HEK293 (cell line): ENCODE measurements around the gene RCAN2.

Experiments used
- TRIM28 ChIP-seq: IDR thresholded peaks from 2 replicates; pipeline ENCODE4 v1.6.1; 2011; ENCODE audit warnings: low read length, control low read depth, borderline replicate concordance
- YY1 ChIP-seq: fragments of 450-650 bp; formaldehyde crosslinking; IDR thresholded peaks from 2 replicates; pipeline ENCODE4 v1.5.1; 2018; ENCODE audit warnings: missing biosample characterization, missing genetic modification characterization
- ZBTB20 ChIP-seq: fragments of 450-650 bp; formaldehyde crosslinking; IDR thresholded peaks from 2 replicates; pipeline ENCODE4 v1.5.1; 2016; ENCODE audit warnings: missing biosample characterization, missing genetic modification characterization
- ZNF146 ChIP-seq: fragments of 450-650 bp; formaldehyde crosslinking; IDR thresholded peaks from 2 replicates; pipeline ENCODE4 v1.5.1; 2016; ENCODE audit warnings: missing biosample characterization, missing genetic modification characterization
- ZNF292 ChIP-seq: fragments of 450-650 bp; formaldehyde crosslinking; IDR thresholded peaks from 2 replicates; pipeline ENCODE4 v1.5.1; 2016; ENCODE audit warnings: low read depth, missing biosample characterization, missing genetic modification characterization, borderline replicate concordance
- ZNF426 ChIP-seq: fragments of 450-650 bp; formaldehyde crosslinking; IDR thresholded peaks from 2 replicates; pipeline ENCODE4 v1.5.1; 2017; ENCODE audit warnings: missing biosample characterization, missing genetic modification characterization, mild to moderate bottlenecking, inconsistent platforms, moderate library complexity
- ZNF776 ChIP-seq: fragments of 450-650 bp; formaldehyde crosslinking; IDR thresholded peaks from 2 replicates; pipeline ENCODE4 v1.5.0; 2017; ENCODE audit warnings: missing biosample characterization, missing genetic modification characterization, borderline replicate concordance
- ZNF785 ChIP-seq: fragments of 450-650 bp; formaldehyde crosslinking; IDR thresholded peaks from 2 replicates; pipeline ENCODE4 v1.5.1; 2016; ENCODE audit warnings: missing biosample characterization, missing genetic modification characterization
- ZNF830 ChIP-seq: fragments of 450-650 bp; IDR thresholded peaks from 2 replicates; pipeline ENCODE4 v1.5.0; 2018; ENCODE audit warnings: missing biosample characterization, missing genetic modification characterization, low read depth, mild to moderate bottlenecking, moderate library complexity
- TF ChIP-seq, protein P1 (sequence below): IDR thresholded peaks from 2 replicates; pipeline ENCODE4 v1.6.1; 2011; ENCODE audit warnings: mild to moderate bottlenecking, low read depth, low read length, borderline replicate concordance
- TF ChIP-seq, protein P2 (sequence below): fragments of 450-650 bp; formaldehyde crosslinking; IDR thresholded peaks from 2 replicates; pipeline ENCODE4 v1.5.1; 2016; ENCODE audit warnings: missing biosample characterization, missing genetic modification characterization
- TF ChIP-seq, protein P3 (sequence below): fragments of 450-650 bp; formaldehyde crosslinking; IDR thresholded peaks from 2 replicates; pipeline ENCODE4 v1.5.1; 2016; ENCODE audit warnings: missing biosample characterization, missing genetic modification characterization
- TF ChIP-seq, protein P4 (sequence below): fragments of 450-650 bp; formaldehyde crosslinking; IDR thresholded peaks from 2 replicates; pipeline ENCODE4 v1.5.1; 2016; ENCODE audit warnings: missing biosample characterization, missing genetic modification characterization

DNA sequence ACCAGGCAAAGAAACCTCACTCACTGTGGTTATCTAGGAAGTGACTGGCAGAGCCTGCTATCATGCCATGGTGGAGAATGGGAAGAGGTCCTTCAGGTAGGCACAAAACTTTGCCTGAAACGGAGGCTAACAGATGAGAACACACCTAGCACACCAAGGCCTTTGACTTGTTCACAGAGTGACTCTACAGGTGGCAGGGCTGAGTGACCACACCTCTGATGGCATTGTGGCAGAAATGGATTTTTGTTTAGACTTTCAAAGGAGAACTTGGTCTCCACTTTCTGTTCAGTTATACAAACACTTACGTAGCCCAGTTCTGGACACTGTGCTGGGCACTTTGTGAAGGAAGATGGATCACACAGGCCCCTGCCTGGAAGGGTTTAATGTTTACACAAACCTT lies 204.2 kb downstream of the RCAN2 start:
- TF ChIP-seq ZNF146 (tag by site-specific recombination) (no peak), YY1 (no peak), ZBTB20 (tag by site-specific recombination) (no peak), ZNF785 (tag by site-specific recombination) (no peak), ZNF776 (tag by site-specific recombination) (no peak), TRIM28 (no peak), ZNF830 (no peak), ZNF292 (tag by site-specific recombination) (no peak), ZNF426 (tag by site-specific recombination) (no peak)
- TF ChIP-seq, protein P1, sequence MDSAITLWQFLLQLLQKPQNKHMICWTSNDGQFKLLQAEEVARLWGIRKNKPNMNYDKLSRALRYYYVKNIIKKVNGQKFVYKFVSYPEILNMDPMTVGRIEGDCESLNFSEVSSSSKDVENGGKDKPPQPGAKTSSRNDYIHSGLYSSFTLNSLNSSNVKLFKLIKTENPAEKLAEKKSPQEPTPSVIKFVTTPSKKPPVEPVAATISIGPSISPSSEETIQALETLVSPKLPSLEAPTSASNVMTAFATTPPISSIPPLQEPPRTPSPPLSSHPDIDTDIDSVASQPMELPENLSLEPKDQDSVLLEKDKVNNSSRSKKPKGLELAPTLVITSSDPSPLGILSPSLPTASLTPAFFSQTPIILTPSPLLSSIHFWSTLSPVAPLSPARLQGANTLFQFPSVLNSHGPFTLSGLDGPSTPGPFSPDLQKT, result no peak
- TF ChIP-seq, protein P2, sequence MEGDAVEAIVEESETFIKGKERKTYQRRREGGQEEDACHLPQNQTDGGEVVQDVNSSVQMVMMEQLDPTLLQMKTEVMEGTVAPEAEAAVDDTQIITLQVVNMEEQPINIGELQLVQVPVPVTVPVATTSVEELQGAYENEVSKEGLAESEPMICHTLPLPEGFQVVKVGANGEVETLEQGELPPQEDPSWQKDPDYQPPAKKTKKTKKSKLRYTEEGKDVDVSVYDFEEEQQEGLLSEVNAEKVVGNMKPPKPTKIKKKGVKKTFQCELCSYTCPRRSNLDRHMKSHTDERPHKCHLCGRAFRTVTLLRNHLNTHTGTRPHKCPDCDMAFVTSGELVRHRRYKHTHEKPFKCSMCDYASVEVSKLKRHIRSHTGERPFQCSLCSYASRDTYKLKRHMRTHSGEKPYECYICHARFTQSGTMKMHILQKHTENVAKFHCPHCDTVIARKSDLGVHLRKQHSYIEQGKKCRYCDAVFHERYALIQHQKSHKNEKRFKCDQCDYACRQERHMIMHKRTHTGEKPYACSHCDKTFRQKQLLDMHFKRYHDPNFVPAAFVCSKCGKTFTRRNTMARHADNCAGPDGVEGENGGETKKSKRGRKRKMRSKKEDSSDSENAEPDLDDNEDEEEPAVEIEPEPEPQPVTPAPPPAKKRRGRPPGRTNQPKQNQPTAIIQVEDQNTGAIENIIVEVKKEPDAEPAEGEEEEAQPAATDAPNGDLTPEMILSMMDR (tag by site-specific recombination), result no peak
- TF ChIP-seq, protein P3, sequence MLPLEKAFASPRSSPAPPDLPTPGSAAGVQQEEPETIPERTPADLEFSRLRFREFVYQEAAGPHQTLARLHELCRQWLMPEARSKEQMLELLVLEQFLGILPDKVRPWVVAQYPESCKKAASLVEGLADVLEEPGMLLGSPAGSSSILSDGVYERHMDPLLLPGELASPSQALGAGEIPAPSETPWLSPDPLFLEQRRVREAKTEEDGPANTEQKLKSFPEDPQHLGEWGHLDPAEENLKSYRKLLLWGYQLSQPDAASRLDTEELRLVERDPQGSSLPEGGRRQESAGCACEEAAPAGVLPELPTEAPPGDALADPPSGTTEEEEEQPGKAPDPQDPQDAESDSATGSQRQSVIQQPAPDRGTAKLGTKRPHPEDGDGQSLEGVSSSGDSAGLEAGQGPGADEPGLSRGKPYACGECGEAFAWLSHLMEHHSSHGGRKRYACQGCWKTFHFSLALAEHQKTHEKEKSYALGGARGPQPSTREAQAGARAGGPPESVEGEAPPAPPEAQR (tag by site-specific recombination), result no peak
- TF ChIP-seq, protein P4, sequence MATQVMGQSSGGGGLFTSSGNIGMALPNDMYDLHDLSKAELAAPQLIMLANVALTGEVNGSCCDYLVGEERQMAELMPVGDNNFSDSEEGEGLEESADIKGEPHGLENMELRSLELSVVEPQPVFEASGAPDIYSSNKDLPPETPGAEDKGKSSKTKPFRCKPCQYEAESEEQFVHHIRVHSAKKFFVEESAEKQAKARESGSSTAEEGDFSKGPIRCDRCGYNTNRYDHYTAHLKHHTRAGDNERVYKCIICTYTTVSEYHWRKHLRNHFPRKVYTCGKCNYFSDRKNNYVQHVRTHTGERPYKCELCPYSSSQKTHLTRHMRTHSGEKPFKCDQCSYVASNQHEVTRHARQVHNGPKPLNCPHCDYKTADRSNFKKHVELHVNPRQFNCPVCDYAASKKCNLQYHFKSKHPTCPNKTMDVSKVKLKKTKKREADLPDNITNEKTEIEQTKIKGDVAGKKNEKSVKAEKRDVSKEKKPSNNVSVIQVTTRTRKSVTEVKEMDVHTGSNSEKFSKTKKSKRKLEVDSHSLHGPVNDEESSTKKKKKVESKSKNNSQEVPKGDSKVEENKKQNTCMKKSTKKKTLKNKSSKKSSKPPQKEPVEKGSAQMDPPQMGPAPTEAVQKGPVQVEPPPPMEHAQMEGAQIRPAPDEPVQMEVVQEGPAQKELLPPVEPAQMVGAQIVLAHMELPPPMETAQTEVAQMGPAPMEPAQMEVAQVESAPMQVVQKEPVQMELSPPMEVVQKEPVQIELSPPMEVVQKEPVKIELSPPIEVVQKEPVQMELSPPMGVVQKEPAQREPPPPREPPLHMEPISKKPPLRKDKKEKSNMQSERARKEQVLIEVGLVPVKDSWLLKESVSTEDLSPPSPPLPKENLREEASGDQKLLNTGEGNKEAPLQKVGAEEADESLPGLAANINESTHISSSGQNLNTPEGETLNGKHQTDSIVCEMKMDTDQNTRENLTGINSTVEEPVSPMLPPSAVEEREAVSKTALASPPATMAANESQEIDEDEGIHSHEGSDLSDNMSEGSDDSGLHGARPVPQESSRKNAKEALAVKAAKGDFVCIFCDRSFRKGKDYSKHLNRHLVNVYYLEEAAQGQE (tag by site-specific recombination), result no peak
